IPS-15b (cell line): ENCODE measurements around the gene ACAP3.

Experiments
- H3K27me3 ChIP-seq: one replicate; pipeline ENCODE4 v1.6.1; 2013; ENCODE audit warnings: low read length; ENCODE audit not compliant: control insufficient read depth, insufficient read depth
- H3K36me3 ChIP-seq: one replicate; pipeline ENCODE4 v1.6.1; 2013; ENCODE audit warnings: low read length; ENCODE audit not compliant: control insufficient read depth, insufficient read depth
- H3K4me1 ChIP-seq: one replicate; pipeline ENCODE4 v1.6.1; 2013; ENCODE audit warnings: mild to moderate bottlenecking, low read length; ENCODE audit not compliant: control insufficient read depth, insufficient read depth
- H3K4me3 ChIP-seq: one replicate; pipeline ENCODE4 v1.5.1; 2013; ENCODE audit warnings: low read depth, low read length
- H3K9ac ChIP-seq: one replicate; pipeline ENCODE4 v1.6.1; 2013; ENCODE audit warnings: low read depth, mild to moderate bottlenecking, low read length
- H3K9me3 ChIP-seq: one replicate; pipeline ENCODE4 v1.6.1; 2013; ENCODE audit warnings: mild to moderate bottlenecking, low read length; ENCODE audit not compliant: control insufficient read depth, insufficient read depth

ACAP3 gene

GRCh38 chr1:1281533-1282321 is 26.0 kb downstream of the ACAP3 start:
- no peak overlapping the region for H3K9ac ChIP-seq
- no peaks in the 10 kb centered on the region for H3K27me3 ChIP-seq
- H3K9me3 ChIP-seq: no peaks in the 10 kb centered on the region
- H3K4me1 ChIP-seq: no peaks in the 10 kb centered on the region
- H3K36me3 ChIP-seq: no peaks in the 10 kb centered on the region
- no peak overlapping the region for H3K4me3 ChIP-seq

DNA sequence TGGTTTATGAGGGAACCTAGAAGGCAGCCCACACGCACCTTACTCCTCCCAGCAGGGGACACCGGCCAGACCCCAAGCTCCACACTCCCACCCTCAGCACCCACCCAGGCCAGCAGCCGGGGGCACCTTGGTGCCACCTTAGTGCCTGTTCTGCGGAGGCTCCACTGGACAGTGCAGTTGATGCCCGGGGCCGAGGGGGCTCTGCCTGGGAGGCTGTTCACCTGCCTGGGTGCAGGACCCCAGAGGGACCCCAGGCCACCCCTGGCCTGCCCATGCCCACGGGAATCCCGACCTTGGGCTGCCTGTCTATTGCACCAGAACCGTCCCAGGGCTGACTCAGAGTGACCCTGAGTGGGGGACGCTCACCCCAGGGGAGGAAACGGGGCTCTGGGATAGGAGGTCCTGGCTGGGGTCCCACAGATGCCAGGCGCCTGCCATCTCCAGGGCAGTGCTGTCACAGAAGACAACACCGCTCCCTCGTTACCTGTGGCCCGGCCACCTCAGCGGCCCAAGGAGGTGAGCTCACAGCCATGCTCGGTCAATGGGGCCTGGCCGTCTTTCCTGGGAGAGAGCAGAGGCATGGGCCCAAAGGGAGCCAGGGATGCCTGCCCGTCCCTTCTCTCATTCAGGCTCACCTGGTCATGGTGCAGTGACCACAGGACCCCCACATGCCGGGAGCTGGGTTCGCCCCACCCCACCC is 26.8 kb downstream of the ACAP3 start:
- H3K9me3 ChIP-seq: no peaks in the 10 kb centered on the region
- no peaks in the 10 kb centered on the region for H3K36me3 ChIP-seq
- no peaks in the 10 kb centered on the region for H3K27me3 ChIP-seq
- no peaks in the 10 kb centered on the region for H3K4me1 ChIP-seq
- H3K4me3 ChIP-seq: no peak overlapping the region
- no peak overlapping the region for H3K9ac ChIP-seq

GRCh38 chr1:1279028-1279427 is 28.7 kb downstream of the ACAP3 start:
- H3K27me3 ChIP-seq: peaks cover 4% of the 10 kb centered on the region
- H3K9me3 ChIP-seq: no peaks in the 10 kb centered on the region
- no peak overlapping the region for H3K9ac ChIP-seq
- H3K4me1 ChIP-seq: no peaks in the 10 kb centered on the region
- H3K36me3 ChIP-seq: no peaks in the 10 kb centered on the region
- H3K4me3 ChIP-seq: no peak overlapping the region

- peaks cover 4% of the 10 kb centered on the region for H3K27me3 ChIP-seq
- H3K36me3 ChIP-seq: no peaks in the 10 kb centered on the region
- H3K4me1 ChIP-seq: no peaks in the 10 kb centered on the region
These were observed 29.1 kb downstream of the ACAP3 start for GRCh38 chr1:1278620-1279019.

GRCh38 chr1:1275836-1276235 is 31.9 kb downstream of the ACAP3 start:
- Histone ChIP-seq H3K9me3 (no peaks in the 10 kb centered on the region), H3K4me3 (no peak overlapping the region), H3K36me3 (peaks cover 6% of the 10 kb centered on the region), H3K4me1 (peaks cover 5% of the 10 kb centered on the region), H3K9ac (no peak overlapping the region), H3K27me3 (peaks cover 4% of the 10 kb centered on the region)

More at GRCh38 chr1:1278620-1279019, 29.1 kb downstream of the ACAP3 start:
- Histone ChIP-seq H3K4me3 (no peak overlapping the region), H3K9ac (no peak overlapping the region), H3K9me3 (no peaks in the 10 kb centered on the region)

- Histone ChIP-seq H3K4me1 (peaks cover 5% of the 10 kb centered on the region), H3K9ac (peak overlapping the region; percentile 60), H3K36me3 (peaks cover 6% of the 10 kb centered on the region), H3K27me3 (peaks cover 4% of the 10 kb centered on the region), H3K9me3 (no peaks in the 10 kb centered on the region), H3K4me3 (no peak overlapping the region)
These were observed 32.7 kb downstream of the ACAP3 start for GRCh38 chr1:1274931-1275431.

DNA sequence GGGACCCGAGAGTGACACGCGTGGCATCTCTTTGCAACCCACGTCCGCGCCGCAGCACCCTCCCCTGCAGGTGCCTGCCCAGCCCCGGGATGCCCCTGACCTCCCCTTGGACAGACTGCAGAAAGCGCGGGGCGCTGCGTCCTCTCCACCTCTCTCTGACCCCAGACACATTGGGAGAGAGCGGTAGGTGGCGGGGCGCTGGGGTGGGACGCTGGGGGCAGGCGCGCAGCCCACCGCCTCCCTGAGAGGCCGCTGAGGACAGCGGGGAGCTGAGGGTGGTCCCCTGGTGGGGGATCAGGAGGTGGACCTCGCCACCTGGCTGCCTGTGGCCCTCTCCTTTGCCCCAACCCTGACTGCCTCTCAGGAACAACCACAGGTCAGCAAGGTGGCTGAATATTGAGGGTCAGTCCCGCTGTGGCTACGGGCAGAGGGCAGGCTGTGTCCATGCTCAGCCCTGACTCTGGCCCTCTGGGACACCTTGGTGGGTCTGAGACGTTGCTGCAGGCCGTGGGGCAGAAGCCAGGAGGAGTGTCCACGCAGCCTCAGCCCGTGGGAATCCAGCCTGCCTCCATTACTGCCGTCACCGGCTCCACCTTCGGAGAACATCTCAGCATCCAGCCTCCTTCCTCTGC is 33.3 kb downstream of the ACAP3 start:
- Histone ChIP-seq H3K9ac (peak overlapping the region; percentile 60), H3K9me3 (no peaks in the 10 kb centered on the region), H3K36me3 (peaks cover 6% of the 10 kb centered on the region), H3K4me1 (peaks cover 5% of the 10 kb centered on the region), H3K27me3 (peaks cover 4% of the 10 kb centered on the region), H3K4me3 (peak overlapping the region; percentile 56)

DNA sequence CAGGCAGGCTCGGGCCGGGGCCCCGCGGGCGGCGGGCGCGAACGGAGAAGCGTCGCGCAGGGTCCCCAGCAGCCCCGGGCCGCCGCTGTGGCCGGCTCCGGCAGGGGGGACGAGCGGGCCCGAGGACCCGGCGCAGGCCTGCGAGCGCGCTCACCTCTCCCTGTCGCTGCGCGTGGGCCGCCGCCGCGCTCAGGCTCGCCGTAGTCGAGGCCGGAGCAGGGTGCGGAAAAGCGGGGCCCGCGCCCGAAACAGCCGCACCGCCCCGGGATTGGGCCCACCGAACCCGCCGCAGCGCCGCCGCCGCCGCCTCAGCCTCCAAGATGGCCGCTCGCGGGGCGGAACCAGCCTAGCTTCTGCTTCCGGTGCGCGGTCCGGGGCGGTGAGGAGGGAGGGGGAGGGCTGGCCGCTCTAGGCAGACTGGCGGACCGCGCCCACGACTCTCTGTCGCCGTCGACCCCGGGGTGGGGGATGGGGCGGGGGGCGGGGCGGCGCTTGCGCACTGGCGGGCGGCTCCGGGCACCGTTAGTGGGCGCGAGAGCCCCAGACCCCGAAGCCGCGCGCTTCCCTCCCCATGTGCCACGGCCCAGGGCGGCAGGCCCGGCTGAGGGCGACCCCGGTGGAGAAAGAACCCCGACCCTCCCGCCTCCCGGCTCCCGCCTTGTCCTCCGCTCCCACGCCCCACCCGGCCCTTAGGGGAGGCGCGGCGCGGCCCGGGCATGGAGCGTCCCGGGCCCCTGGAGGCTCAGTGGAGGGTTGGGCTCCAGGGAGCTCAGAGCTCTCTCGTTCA is 34.0 kb downstream of the ACAP3 start, which contains the start of gene UBE2J2:
Gene UBE2J2, minus strand, starts transcription at position 343 of the 787 bp plus-strand sequence. CDS start 5,862 bp downstream, outside the sequence.
- Histone ChIP-seq H3K9me3 (no peaks in the 10 kb centered on the region), H3K36me3 (peaks cover 7% of the 10 kb centered on the region), H3K4me3 (peak within 1 kb of the TSS; percentile 83), H3K4me1 (peaks cover 5% of the 10 kb centered on the region), H3K27me3 (peaks cover 4% of the 10 kb centered on the region), H3K9ac (peak within 1 kb of the TSS; percentile 81)

DNA sequence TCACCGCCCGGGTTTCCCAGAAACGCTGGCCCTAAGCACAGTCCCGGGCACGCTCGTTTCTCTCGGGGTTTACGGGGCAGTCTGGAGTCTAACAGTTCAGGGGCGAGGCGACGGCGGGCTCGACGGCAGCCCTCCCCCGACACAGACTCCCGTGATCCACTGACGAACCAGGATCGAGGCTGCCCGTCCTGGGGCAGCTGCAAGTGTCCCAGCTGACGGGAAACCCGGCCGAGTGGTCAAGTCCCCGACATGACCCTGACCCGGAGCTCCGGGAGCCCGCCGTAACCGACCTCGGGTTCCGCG is 34.6 kb downstream of the ACAP3 start:
- Histone ChIP-seq H3K9me3 (no peaks in the 10 kb centered on the region), H3K4me3 (peak overlapping the region; percentile 83), H3K4me1 (peaks cover 5% of the 10 kb centered on the region), H3K27me3 (peaks cover 4% of the 10 kb centered on the region), H3K36me3 (peaks cover 8% of the 10 kb centered on the region), H3K9ac (peak overlapping the region; percentile 81)

- Histone ChIP-seq H3K9me3 (no peaks in the 10 kb centered on the region), H3K36me3 (peaks cover 12% of the 10 kb centered on the region), H3K9ac (peak overlapping the region; percentile 81), H3K27me3 (peaks cover 4% of the 10 kb centered on the region), H3K4me3 (peak overlapping the region; percentile 83), H3K4me1 (peaks cover 5% of the 10 kb centered on the region)
These were observed 35.2 kb downstream of the ACAP3 start for GRCh38 chr1:1272341-1273208.
